GM12865 (cell line): ENCODE data around the gene SMC3.

ENCODE experiments used
- DNase-seq: peaks from one replicate; pipeline ENCODE4 v3.0.0; 2010; ENCODE audit warnings: low read depth
- H3K4me3 ChIP-seq: 2 replicates; pipeline ENCODE4 v1.5.1; 2011; ENCODE audit warnings: mild to moderate bottlenecking, low read depth, low read length, control low read depth
- TF ChIP-seq, protein P1 (sequence below): IDR thresholded peaks from 2 replicates; pipeline ENCODE4 v1.5.1; 2011; ENCODE audit warnings: low read length, control low read depth, low read depth, inconsistent platforms; ENCODE audit not compliant: insufficient read depth; ENCODE audit errors: missing control alignments

The SMC3 gene

DNA sequence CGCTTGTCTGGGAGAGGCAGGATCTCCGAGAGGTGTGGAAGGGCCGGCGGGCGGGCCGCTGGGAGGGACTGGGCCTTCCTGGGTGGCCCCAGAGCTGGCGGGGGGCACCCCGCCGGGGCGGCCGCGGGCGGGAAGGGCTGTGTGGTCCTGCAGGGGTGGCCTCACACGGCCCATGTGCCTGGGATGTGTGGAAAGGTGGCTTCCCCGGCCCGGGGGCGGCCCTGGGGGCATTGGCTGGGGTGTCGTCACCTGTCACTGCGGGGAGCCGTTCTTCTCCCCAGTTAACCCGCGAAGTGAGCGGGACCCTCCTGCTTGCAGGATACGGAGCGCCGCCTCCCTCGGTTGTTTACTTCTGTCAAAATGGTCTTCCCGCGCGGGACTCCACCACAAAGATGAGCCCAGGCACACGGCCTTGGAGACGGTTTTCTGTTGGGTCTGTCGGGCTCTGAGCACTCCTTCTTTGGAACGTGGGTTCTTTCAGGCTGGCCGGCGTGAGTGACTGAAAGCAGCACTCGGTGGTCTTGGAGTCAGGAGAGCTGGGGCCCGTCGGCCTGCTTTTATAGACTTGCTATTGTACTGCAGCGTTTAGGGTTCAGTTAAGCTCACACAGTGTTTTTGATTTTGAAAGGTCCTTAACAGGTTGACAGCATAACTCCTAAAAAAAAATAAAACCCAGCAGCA is 700 bp downstream of the SMC3 start:
- TF ChIP-seq, protein P1, sequence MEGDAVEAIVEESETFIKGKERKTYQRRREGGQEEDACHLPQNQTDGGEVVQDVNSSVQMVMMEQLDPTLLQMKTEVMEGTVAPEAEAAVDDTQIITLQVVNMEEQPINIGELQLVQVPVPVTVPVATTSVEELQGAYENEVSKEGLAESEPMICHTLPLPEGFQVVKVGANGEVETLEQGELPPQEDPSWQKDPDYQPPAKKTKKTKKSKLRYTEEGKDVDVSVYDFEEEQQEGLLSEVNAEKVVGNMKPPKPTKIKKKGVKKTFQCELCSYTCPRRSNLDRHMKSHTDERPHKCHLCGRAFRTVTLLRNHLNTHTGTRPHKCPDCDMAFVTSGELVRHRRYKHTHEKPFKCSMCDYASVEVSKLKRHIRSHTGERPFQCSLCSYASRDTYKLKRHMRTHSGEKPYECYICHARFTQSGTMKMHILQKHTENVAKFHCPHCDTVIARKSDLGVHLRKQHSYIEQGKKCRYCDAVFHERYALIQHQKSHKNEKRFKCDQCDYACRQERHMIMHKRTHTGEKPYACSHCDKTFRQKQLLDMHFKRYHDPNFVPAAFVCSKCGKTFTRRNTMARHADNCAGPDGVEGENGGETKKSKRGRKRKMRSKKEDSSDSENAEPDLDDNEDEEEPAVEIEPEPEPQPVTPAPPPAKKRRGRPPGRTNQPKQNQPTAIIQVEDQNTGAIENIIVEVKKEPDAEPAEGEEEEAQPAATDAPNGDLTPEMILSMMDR: no peak
- peak; percentile 67 for DNase-seq
- H3K4me3 ChIP-seq: peak overlapping the region; percentile 75

DNA sequence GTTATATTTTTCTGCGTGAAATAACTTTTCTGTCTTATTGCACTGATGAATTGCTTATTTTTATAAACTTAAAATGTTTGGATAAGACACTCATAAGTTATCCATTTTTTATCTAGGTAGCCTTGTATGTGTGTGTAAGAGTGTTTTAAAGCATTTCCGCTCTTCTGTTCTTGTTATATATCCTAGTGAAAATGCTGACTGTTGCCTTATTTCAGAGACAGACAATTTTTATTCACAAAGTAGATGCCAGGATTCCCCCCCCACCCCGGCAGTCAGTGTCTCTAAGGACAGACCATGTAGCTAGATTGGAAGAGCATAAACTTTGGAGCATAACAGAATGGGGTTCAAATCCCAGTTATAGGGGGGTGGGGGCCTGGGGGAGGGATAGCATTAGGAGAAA is 1.6 kb downstream of the SMC3 start:
- peak overlapping the region; percentile 75 for H3K4me3 ChIP-seq
- TF ChIP-seq, protein P1: no peak
- no peak for DNase-seq

DNA sequence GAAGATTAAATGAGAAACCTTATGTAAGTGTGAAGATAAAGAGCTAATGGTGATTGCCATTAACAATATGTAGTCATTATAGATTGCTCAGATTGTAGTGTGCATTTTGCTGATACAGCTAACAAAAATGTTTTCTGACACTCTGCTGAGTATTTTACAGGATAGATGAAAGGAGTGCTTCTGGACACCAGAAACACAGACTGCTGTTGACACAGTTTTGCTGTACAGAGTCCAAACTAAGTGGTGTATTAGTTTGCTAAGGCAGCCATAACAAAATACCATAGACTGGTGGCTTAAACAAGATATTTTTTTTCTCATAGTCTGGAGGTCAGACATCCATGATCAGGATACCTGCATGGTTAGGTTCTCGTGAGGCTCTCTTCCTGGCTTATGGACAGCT is 2.2 kb downstream of the SMC3 start:
- peak overlapping the region; percentile 75; the same call in 1 of the 2 replicates for H3K4me3 ChIP-seq
- TF ChIP-seq, protein P1: no peak
- DNase-seq: no peak

DNA sequence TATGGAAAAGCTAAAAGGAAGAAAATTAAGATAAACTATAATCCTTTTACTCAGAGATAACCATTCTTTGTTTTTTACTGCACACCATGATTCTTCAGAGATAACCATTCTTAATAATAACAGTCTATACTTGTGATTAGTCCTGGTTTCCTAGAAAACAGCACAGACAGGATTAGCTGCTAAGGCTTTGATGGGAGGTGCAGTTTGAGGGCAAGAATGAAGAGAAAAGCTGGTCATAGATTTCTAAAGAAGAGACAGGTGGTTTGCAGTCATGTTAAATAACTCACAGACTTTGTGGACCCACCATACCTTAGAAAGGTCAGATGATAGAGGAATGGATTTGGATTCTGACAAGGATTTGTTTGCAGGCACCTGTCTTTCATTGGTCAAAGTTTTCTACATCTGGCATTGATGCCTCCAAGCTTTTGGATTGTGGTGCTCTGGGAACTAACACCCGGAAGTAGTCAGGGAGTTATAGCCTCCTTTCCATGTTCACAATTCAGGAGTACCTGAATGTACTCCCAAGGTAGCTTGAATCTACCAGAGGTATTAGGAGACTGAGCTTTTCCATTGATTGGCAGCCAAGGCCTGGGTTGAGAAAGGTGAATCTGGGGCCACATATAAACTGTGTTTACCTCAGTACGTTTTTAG is 3.7 kb downstream of the SMC3 start:
- no peak overlapping the region for H3K4me3 ChIP-seq
- DNase-seq: no peak
- TF ChIP-seq, protein P1: no peak

DNA sequence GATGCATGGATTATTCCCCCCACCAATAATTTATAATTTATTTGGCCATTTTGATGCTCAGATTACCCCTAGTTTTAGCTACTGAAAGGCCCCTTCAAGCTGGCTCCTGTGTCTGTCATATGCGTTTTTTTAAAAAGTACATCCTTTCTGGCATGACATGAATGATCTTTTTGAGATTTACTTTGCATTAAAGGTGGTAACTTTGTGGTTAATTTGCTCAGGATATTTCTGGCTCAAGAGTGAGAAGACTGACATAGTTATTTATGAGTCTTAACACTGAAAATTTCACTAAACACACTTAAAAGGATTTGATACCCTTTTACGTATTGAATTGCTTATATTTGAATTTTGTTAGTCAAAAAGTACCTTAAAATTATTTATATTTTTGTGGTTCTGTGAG is 5.4 kb downstream of the SMC3 start:
- DNase-seq: peak; percentile 20
- H3K4me3 ChIP-seq: peak overlapping the region; percentile 15; the same call in 1 of the 2 replicates
- TF ChIP-seq, protein P1: no peak

DNA sequence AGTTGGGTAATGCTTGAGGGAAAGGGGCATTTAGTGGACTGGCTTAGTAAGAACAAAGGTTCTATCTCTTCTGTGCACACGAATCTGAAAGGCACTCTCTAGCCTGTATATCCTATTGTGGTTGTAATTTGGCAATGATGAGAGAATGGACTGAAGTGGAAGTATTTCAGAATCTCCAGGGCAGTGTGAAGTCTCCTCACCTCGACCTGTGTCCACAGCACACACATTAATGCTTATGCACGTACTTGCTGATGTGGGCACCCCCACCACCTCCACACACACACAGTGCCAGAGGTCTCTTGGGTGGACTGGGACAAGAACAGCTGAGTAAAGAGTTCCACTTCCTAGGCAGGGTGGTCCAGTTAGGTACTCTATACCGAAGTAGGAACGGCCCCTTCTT is 6.9 kb downstream of the SMC3 start:
- TF ChIP-seq, protein P1: no peak
- no peak for DNase-seq
- H3K4me3 ChIP-seq: no peak overlapping the region
